Measurements from ENCODE around the gene RPL27.

GRCh38 chr17:43014649-43015542 is 16.7 kb downstream of the RPL27 start:
- TF ChIP-seq CTCF (conservative IDR thresholded peaks at IDR 0.05; ENCODE audit: low read depth, low read length) (no peak), EZH2 (IDR thresholded peaks at IDR 0.05; ENCODE audit: borderline replicate concordance, low read depth, low read length, poor library complexity, severe bottlenecking) (no peak)

Measured in A673 (cell line).